Trophoblast cell (in vitro differentiated cells and primary cell): ENCODE results near the gene TRIM3.

Source experiments
- DNase-seq, 2 donors: peaks; one replicate each; pipeline ENCODE4 v3.0.0-alpha.2; 2016
- H2AFZ ChIP-seq: 2 replicates; pipeline ENCODE4 v1.6.1; 2013; ENCODE audit warnings: low read length, moderate library complexity, mild to moderate bottlenecking; ENCODE audit not compliant: insufficient read depth, poor library complexity
- H2AK5ac ChIP-seq: 2 replicates; pipeline ENCODE4 v1.6.1; 2013; ENCODE audit warnings: mild to moderate bottlenecking, low read length
- H2BK120ac ChIP-seq: 2 replicates; pipeline ENCODE4 v1.6.1; 2013; ENCODE audit warnings: low read length, mild to moderate bottlenecking, moderate library complexity; ENCODE audit not compliant: insufficient read depth, poor library complexity
- H2BK12ac ChIP-seq: 2 replicates; pipeline ENCODE4 v1.6.1; 2013; ENCODE audit warnings: mild to moderate bottlenecking, low read length, moderate library complexity
- H2BK5ac ChIP-seq: 2 replicates; pipeline ENCODE4 v1.6.1; 2013; ENCODE audit warnings: low read length, low read depth, moderate library complexity, mild to moderate bottlenecking; ENCODE audit not compliant: poor library complexity
- H3K14ac ChIP-seq: 2 replicates; pipeline ENCODE4 v1.6.1; 2013; ENCODE audit warnings: mild to moderate bottlenecking, low read length
- H3K18ac ChIP-seq: 2 replicates; pipeline ENCODE4 v1.6.1; 2013; ENCODE audit warnings: mild to moderate bottlenecking, low read length
- H3K23ac ChIP-seq: 2 replicates; pipeline ENCODE4 v1.6.1; 2013; ENCODE audit warnings: low read length
- H3K27ac ChIP-seq: 2 replicates; pipeline ENCODE4 v1.5.1; 2013; ENCODE audit warnings: low read depth, mild to moderate bottlenecking, inconsistent platforms, low read length, moderate library complexity
- H3K27me3 ChIP-seq: 2 replicates; pipeline ENCODE4 v1.6.1; 2013; ENCODE audit warnings: inconsistent platforms, mild to moderate bottlenecking, low read length, moderate library complexity; ENCODE audit not compliant: insufficient read depth
- H3K36me3 ChIP-seq, 2 experiments: 1 replicate in 1 of 2; 2 replicates in 1 of 2; pipeline ENCODE4 v1.6.1; 2013; ENCODE audit warnings: low read length in 2 of 2, mild to moderate bottlenecking in 2 of 2, moderate library complexity in 1 of 2; ENCODE audit not compliant: insufficient read depth in 2 of 2, control insufficient read depth in 1 of 2
- H3K4ac ChIP-seq: 2 replicates; pipeline ENCODE4 v1.6.1; 2013; ENCODE audit warnings: low read depth, mild to moderate bottlenecking, low read length, moderate library complexity
- H3K4me1 ChIP-seq, 2 experiments: 1 replicate in 1 of 2; 2 replicates in 1 of 2; pipeline ENCODE4 v1.6.1; 2013; ENCODE audit warnings: low read length in 2 of 2, mild to moderate bottlenecking in 2 of 2, moderate library complexity in 1 of 2; ENCODE audit not compliant: insufficient read depth in 2 of 2, control insufficient read depth in 1 of 2
- H3K4me2 ChIP-seq: 2 replicates; pipeline ENCODE4 v1.6.1; 2013; ENCODE audit warnings: inconsistent platforms, mild to moderate bottlenecking, low read length, moderate library complexity
- H3K4me3 ChIP-seq: 2 replicates; pipeline ENCODE4 v1.5.1; 2013; ENCODE audit warnings: mild to moderate bottlenecking, low read depth, low read length, inconsistent platforms
- H3K79me1 ChIP-seq: one replicate; pipeline ENCODE4 v1.6.1; 2013; ENCODE audit warnings: low read length
- H3K79me2 ChIP-seq: 2 replicates; pipeline ENCODE4 v1.6.1; 2013; ENCODE audit warnings: low read length, mild to moderate bottlenecking; ENCODE audit not compliant: control insufficient read depth, insufficient read depth, poor library complexity
- H3K9ac ChIP-seq: 2 replicates; pipeline ENCODE4 v1.6.1; 2013; ENCODE audit warnings: mild to moderate bottlenecking, low read length
- H3K9me3 ChIP-seq: 2 replicates; pipeline ENCODE4 v1.6.1; 2013; ENCODE audit warnings: low read depth, mild to moderate bottlenecking, control low read depth, inconsistent platforms, low read length; ENCODE audit not compliant: insufficient read depth
- H4K12ac ChIP-seq: 2 replicates; pipeline ENCODE4 v1.6.1; 2013; ENCODE audit warnings: low read depth, mild to moderate bottlenecking, low read length, moderate library complexity
- H4K8ac ChIP-seq: 2 replicates; pipeline ENCODE4 v1.6.1; 2013; ENCODE audit warnings: low read depth, mild to moderate bottlenecking, low read length, moderate library complexity
- H4K91ac ChIP-seq: one replicate; pipeline ENCODE4 v1.6.1; 2013; ENCODE audit warnings: low read depth, mild to moderate bottlenecking, low read length, moderate library complexity
- WGBS: extraction: QIAGEN DNeasy Blood & Tissue Kit; methylation state at CpG from one replicate; pipeline ENCODE4 v1.1.7; 2013; ENCODE audit warnings: missing lambda C conversion rate; ENCODE audit not compliant: insufficient read length, insufficient coverage; ENCODE audit errors: extremely low coverage; 5-methylcytosine and 5-hydroxymethylcytosine counted together

Gene TRIM3

GRCh38 chr11:6498544-6498943, 24.8 kb upstream of the TRIM3 start:
- H3K9me3 ChIP-seq = no peaks in the 10 kb centered on the region
- no peak overlapping the region for H3K9ac ChIP-seq
- no peak overlapping the region for H3K27ac ChIP-seq
- H4K91ac ChIP-seq = no peak overlapping the region
- no peak overlapping the region for H3K14ac ChIP-seq
- H3K4me2 ChIP-seq = no peak overlapping the region
- H4K8ac ChIP-seq = no peak overlapping the region
- H2BK5ac ChIP-seq = no peak overlapping the region
- H2BK120ac ChIP-seq = no peak overlapping the region
- H3K4ac ChIP-seq = no peak overlapping the region
- no peak overlapping the region for H3K18ac ChIP-seq
- no peaks in the 10 kb centered on the region for H3K79me1 ChIP-seq
- H3K79me2 ChIP-seq = no peaks in the 10 kb centered on the region
- no peak overlapping the region for H3K23ac ChIP-seq
- no peak overlapping the region for H2BK12ac ChIP-seq
- H3K27me3 ChIP-seq = no peaks in the 10 kb centered on the region
- no peak overlapping the region for H3K4me3 ChIP-seq
- H3K4me1 ChIP-seq = no peaks in the 10 kb centered on the region
- no peak overlapping the region for H4K12ac ChIP-seq
- peaks cover 18 to 23% of the 10 kb centered on the region in 2 experiments for H3K36me3 ChIP-seq
- no peak for DNase-seq
- H2AFZ ChIP-seq = no peak overlapping the region
- no CpG with 5 or more reads among the region's 5 CpGs for WGBS
- H2AK5ac ChIP-seq = no peak overlapping the region

GRCh38 chr11:6498121-6498520, 24.4 kb upstream of the TRIM3 start:
- Histone ChIP-seq H3K4ac (no peak overlapping the region), H3K4me3 (no peak overlapping the region), H3K4me2 (no peak overlapping the region), H3K18ac (no peak overlapping the region), H3K9ac (peak overlapping the region; percentile 25), H3K79me1 (no peaks in the 10 kb centered on the region), H3K36me3 (peaks cover 17 to 23% of the 10 kb centered on the region in 2 experiments), H4K91ac (no peak overlapping the region), H3K4me1 (no peaks in the 10 kb centered on the region), H3K79me2 (no peaks in the 10 kb centered on the region), H3K9me3 (no peaks in the 10 kb centered on the region), H4K8ac (no peak overlapping the region), H3K14ac (no peak overlapping the region), H2AFZ (no peak overlapping the region), H3K27ac (no peak overlapping the region), H2BK5ac (no peak overlapping the region), H2BK12ac (no peak overlapping the region), H2BK120ac (no peak overlapping the region), H2AK5ac (no peak overlapping the region), H4K12ac (no peak overlapping the region), H3K27me3 (no peaks in the 10 kb centered on the region), H3K23ac (no peak overlapping the region)
- WGBS = no CpG with 5 or more reads among the region's 7 CpGs
- DNase-seq = no peak

GRCh38 chr11:6497069-6497839, 23.5 kb upstream of the TRIM3 start, which contains the start of gene DNHD1:
Gene DNHD1, plus strand, starts transcription at chr11:6497280. Its CDS starts 936 bp downstream, at chr11:6498216.
- WGBS = no CpG with 5 or more reads among the region's 33 CpGs
- H3K79me1 ChIP-seq = no peaks in the 10 kb centered on the region

GRCh38 chr11:6489306-6489705, 15.6 kb upstream of the TRIM3 start:
- Histone ChIP-seq H3K36me3 (peaks cover 3 to 6% of the 10 kb centered on the region in 2 experiments), H3K4me2 (no peak overlapping the region), H3K9ac (no peak overlapping the region), H4K12ac (no peak overlapping the region), H3K4ac (no peak overlapping the region), H2AK5ac (no peak overlapping the region), H3K4me3 (no peak overlapping the region), H3K27me3 (no peaks in the 10 kb centered on the region), H3K79me1 (no peaks in the 10 kb centered on the region), H2AFZ (no peak overlapping the region), H2BK12ac (no peak overlapping the region), H4K91ac (no peak overlapping the region), H3K9me3 (no peaks in the 10 kb centered on the region), H3K18ac (no peak overlapping the region), H3K79me2 (no peaks in the 10 kb centered on the region), H3K14ac (no peak overlapping the region), H4K8ac (no peak overlapping the region), H3K4me1 (no peaks in the 10 kb centered on the region), H3K27ac (no peak overlapping the region), H2BK120ac (no peak overlapping the region), H2BK5ac (no peak overlapping the region), H3K23ac (no peak overlapping the region)
- no CpG with 5 or more reads among the region's 4 CpGs for WGBS
- DNase-seq = no peak

More at GRCh38 chr11:6497069-6497839, 23.5 kb upstream of the TRIM3 start, which contains the start of gene DNHD1:
- H3K23ac ChIP-seq = no peak within 1 kb of the TSS
- H2BK5ac ChIP-seq = no peak within 1 kb of the TSS
- no peak within 1 kb of the TSS for H3K27ac ChIP-seq
- no peak within 1 kb of the TSS for H3K18ac ChIP-seq
- H2BK12ac ChIP-seq = no peak within 1 kb of the TSS
- no peak within 1 kb of the TSS for H2AK5ac ChIP-seq
- H3K27me3 ChIP-seq = no peaks in the 10 kb centered on the region
- peak within 1 kb of the TSS; percentile 25 for H3K9ac ChIP-seq
- no peak within 1 kb of the TSS for H4K91ac ChIP-seq
- H3K79me2 ChIP-seq = no peaks in the 10 kb centered on the region
- no peak within 1 kb of the TSS for H3K4me3 ChIP-seq
- H4K8ac ChIP-seq = no peak within 1 kb of the TSS
- H2BK120ac ChIP-seq = no peak within 1 kb of the TSS
- H3K4ac ChIP-seq = no peak within 1 kb of the TSS
- peaks cover 14 to 19% of the 10 kb centered on the region in 2 experiments for H3K36me3 ChIP-seq
- DNase-seq = no peak
- H4K12ac ChIP-seq = peak within 1 kb of the TSS; percentile 59
- H3K9me3 ChIP-seq = no peaks in the 10 kb centered on the region
- H3K14ac ChIP-seq = no peak within 1 kb of the TSS
- H3K4me1 ChIP-seq = no peaks in the 10 kb centered on the region
- H2AFZ ChIP-seq = peak within 1 kb of the TSS; percentile 17
- no peak within 1 kb of the TSS for H3K4me2 ChIP-seq
